ENCODE measurements around the gene SINHCAF. TPM values are rescaled to one million over a fixed set of nuclear protein-coding genes. Genes with fewer than 3 reads are reported as not detected.
"Not testable (repeated sequence)": the region's sequence is repeated elsewhere in the genome, so short reads cannot be mapped to it uniquely, and the experiment has no call there.

The SINHCAF gene
- total RNA-seq: 7.5 TPM
- long read RNA-seq, transcript SINHCAF-203 (6 exons, 1,555 nt): major isoform, 7 of 14 reads
- long read RNA-seq, transcript SINHCAF-201 (6 exons, 3,163 nt): minor isoform, 6 of 14 reads
- long read RNA-seq, partial matches to known transcripts: 0 of 14 reads
- long read RNA-seq, other reads (novel, unspliced or antisense): 1 of 14 reads

- peak; percentile 93 for ATAC-seq (ENCODE audit: poor library complexity)
- DNase-seq: peak; percentile 100
- intact Hi-C loops (cut with DNase I): no loop called here
Measured at GRCh38 chr12:31325877-31326631, at the start of gene SINHCAF. TSS of gene SINHCAF (minus strand) at chr12:31326150. CDS start at chr12:31298204, 27,946 bp downstream.

- not testable (repeated sequence) for ATAC-seq (ENCODE audit: poor library complexity)
Measured at GRCh38 chr12:31375422-31375821, 49.5 kb upstream of the SINHCAF start.

GRCh38 chr12:31371256-31371620 is 45.3 kb upstream of the SINHCAF start:
- ATAC-seq (ENCODE audit: poor library complexity): no peak
- no peak for DNase-seq
- intact Hi-C loops (cut with DNase I): no loop called here

More at GRCh38 chr12:31375422-31375821, 49.5 kb upstream of the SINHCAF start:
- DNase-seq; intact Hi-C loops (cut with DNase I): not testable (repeated sequence)

GRCh38 chr12:31370531-31371255 is 44.7 kb upstream of the SINHCAF start:
- ATAC-seq (ENCODE audit: poor library complexity) (peak; percentile 34), DNase-seq (no peak)
- intact Hi-C loops (cut with DNase I): no loop called here

GRCh38 chr12:31369712-31370521 is 44.0 kb upstream of the SINHCAF start:
- DNase-seq (no peak), ATAC-seq (ENCODE audit: poor library complexity) (peak; percentile 76)
- intact Hi-C loops (cut with DNase I): no loop called here

GRCh38 chr12:31368666-31369361 is 42.9 kb upstream of the SINHCAF start:
- intact Hi-C loops (cut with DNase I): no loop called here
- no peak for ATAC-seq (ENCODE audit: poor library complexity)
- no peak for DNase-seq

- ATAC-seq (ENCODE audit: poor library complexity): no peak
- DNase-seq: no peak
- intact Hi-C loops (cut with DNase I): no loop called here
Measured at GRCh38 chr12:31366104-31366621, 40.2 kb upstream of the SINHCAF start.

GRCh38 chr12:31363831-31364230 is 37.9 kb upstream of the SINHCAF start:
- DNase-seq: no peak
- intact Hi-C loops (cut with DNase I): no loop called here
- ATAC-seq (ENCODE audit: poor library complexity): no peak

- ATAC-seq (ENCODE audit: poor library complexity) (no peak), DNase-seq (no peak)
- intact Hi-C loops (cut with DNase I): no loop called here
Measured at GRCh38 chr12:31363416-31363809, 37.5 kb upstream of the SINHCAF start.

GRCh38 chr12:31362759-31363415 is 36.9 kb upstream of the SINHCAF start:
- no peak for DNase-seq
- peak; percentile 62 for ATAC-seq (ENCODE audit: poor library complexity)
- intact Hi-C loops (cut with DNase I): no loop called here

GRCh38 chr12:31362115-31362758 is 36.3 kb upstream of the SINHCAF start:
- ATAC-seq (ENCODE audit: poor library complexity): no peak
- no peak for DNase-seq
- intact Hi-C loops (cut with DNase I): no loop called here

- DNase-seq: no peak
- ATAC-seq (ENCODE audit: poor library complexity): no peak
Measured at GRCh38 chr12:31361730-31362114, 35.8 kb upstream of the SINHCAF start.

GRCh38 chr12:31355747-31356107 is 29.8 kb upstream of the SINHCAF start:
- DNase-seq (no peak), ATAC-seq (ENCODE audit: poor library complexity) (no peak)
- intact Hi-C loops (cut with DNase I): no loop called here

More at GRCh38 chr12:31361730-31362114, 35.8 kb upstream of the SINHCAF start:
- intact Hi-C loops (cut with DNase I): no loop called here

- intact Hi-C loops (cut with DNase I): no loop called here
- DNase-seq (no peak), ATAC-seq (ENCODE audit: poor library complexity) (peak; percentile 45)
Measured at GRCh38 chr12:31353750-31354708, 28.1 kb upstream of the SINHCAF start.

GRCh38 chr12:31346267-31346666 is 20.3 kb upstream of the SINHCAF start:
- intact Hi-C loops (cut with DNase I): no loop called here
- DNase-seq: no peak
- no peak for ATAC-seq (ENCODE audit: poor library complexity)

- ATAC-seq (ENCODE audit: poor library complexity) (no peak), DNase-seq (no peak)
- intact Hi-C loops (cut with DNase I): no loop called here
Measured at GRCh38 chr12:31343139-31343538, 17.2 kb upstream of the SINHCAF start.
